Measurements from ENCODE around the gene PITPNB. TPM values are rescaled to one million over a fixed set of nuclear protein-coding genes. Genes with fewer than 3 reads are reported as not detected.
A peak's percentile ranks its signal among the peaks of the same experiment; 100 is the strongest.

PITPNB gene
- total RNA-seq, 1 donor from 2014 or later, result 51.3 TPM

DNA sequence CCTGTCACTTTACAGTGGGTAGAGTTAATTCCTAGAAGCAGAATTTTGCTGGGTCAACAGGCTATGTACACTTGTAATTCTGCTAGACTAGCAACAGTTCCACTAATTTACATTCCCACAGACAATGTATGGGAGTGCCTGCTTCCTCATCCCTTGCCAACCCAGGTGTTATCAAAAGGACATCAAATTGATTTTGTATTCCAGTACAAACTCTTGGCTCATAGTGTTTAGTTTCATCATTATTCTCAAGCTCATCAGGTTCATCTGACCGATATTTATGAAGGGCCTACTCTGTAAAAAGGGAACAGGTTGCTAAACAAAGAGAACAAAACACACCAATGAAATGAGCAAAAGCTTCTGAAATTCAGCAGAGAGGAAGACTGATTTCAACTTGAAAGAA is 30.7 kb downstream of the PITPNB start:
- Histone ChIP-seq H3K4me3 (no peak overlapping the region), H3K27ac (no peak overlapping the region), H3K36me3 (peaks cover 0 to 34% of the 10 kb centered on the region in 2 donors), H3K27me3 (no peaks in the 10 kb centered on the region), H3K9me3 (no peaks in the 10 kb centered on the region), H3K4me1 (peaks cover 20% of the 10 kb centered on the region)
- no peak for DNase-seq (ENCODE audit: extremely low spot score in 2 of 2)
- TF ChIP-seq POLR2A (IDR thresholded peaks at IDR 0.05) (no peak), POLR2AphosphoS5 (IDR thresholded peaks at IDR 0.05; ENCODE audit: insufficient read depth in 1 of 2, low read depth in 1 of 2) (no peak), CTCF (IDR thresholded peaks at IDR 0.05) (no peak)
- intact Hi-C loops (cut with DNase I), result loop anchor here (5.0 kb wide), 1 partner anchor 114 kb away; no protein-coding TSS in a partner anchor

DNA sequence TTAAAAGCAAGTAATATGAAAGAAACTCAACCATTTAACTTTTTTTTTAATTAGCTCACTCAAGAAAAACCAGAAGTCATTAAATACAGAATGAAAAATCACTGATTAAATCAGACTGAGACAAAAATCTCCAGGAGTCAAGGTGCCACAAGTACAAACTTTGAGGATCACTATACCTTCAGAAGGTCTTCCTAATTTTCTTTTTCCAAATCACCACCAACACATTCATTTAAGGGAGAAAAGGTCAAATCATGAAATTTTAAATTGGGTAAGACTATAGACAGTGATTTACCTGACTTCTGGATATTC is 32.3 kb downstream of the PITPNB start:
- H3K36me3 ChIP-seq, result peaks cover 0 to 31% of the 10 kb centered on the region in 2 donors
- DNase-seq (ENCODE audit: extremely low spot score in 2 of 2), result no peak
- no peak overlapping the region for H3K4me3 ChIP-seq
- no peaks in the 10 kb centered on the region for H3K27me3 ChIP-seq
- peaks cover 29% of the 10 kb centered on the region for H3K4me1 ChIP-seq
- intact Hi-C loops (cut with DNase I), result loop anchor here (5.0 kb wide), 1 partner anchor 116 kb away; no protein-coding TSS in a partner anchor
- no peak for TF ChIP-seq POLR2AphosphoS5 (IDR thresholded peaks at IDR 0.05; ENCODE audit: insufficient read depth in 1 of 2, low read depth in 1 of 2)
- no peak for TF ChIP-seq POLR2A (IDR thresholded peaks at IDR 0.05)
- no peak for TF ChIP-seq CTCF (IDR thresholded peaks at IDR 0.05)
- H3K9me3 ChIP-seq, result no peaks in the 10 kb centered on the region
- peak overlapping the region; percentile 42 for H3K27ac ChIP-seq

DNA sequence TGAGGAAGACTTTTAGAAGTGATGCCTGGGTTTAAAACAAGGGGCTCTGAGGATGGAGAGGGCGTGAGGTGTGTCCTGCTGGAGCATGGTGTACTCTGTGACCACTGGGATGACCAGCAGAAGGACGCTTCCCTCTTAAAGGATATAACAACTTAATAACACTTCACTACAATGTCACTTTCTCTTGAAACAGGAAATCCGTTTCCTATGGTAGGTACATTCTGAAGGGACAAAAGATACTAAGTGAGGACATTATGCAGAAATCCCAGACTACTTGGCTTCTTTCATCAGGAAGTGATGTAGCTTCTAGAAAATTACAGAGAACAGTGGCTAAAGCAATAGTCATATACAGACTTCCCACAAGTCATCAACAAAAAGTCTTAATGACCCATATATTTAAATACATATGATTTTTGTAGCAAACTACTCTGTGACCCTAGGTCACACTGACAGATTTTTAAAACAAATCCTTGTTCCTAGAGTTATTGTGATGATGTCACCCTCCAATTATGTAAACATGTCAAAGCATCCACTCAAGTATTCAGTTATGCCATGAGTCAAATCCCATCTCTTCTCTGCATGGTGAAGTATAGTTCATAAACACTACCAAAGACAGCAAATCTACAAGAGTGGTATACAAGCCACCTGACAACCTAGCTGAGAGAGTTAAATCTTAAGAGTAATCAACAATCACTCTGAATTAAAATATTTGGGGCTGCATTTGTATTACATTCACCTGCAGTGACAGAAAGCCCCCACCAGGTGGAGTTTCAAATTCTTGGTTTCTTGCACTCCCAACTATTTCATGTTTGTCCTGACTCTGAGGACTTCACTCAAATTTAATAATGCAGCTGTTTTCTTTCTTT is 32.8 kb downstream of the PITPNB start:
- TF ChIP-seq CTCF (IDR thresholded peaks at IDR 0.05) (peak; percentile 68 to 83 (median 74)), POLR2AphosphoS5 (IDR thresholded peaks at IDR 0.05; ENCODE audit: insufficient read depth in 1 of 2, low read depth in 1 of 2) (peak in 1 of 2 donors; percentile 21), POLR2A (IDR thresholded peaks at IDR 0.05) (no peak)
- H3K4me3 ChIP-seq, result no peak overlapping the region
- H3K9me3 ChIP-seq, result no peaks in the 10 kb centered on the region
- H3K36me3 ChIP-seq, result peaks cover 0 to 26% of the 10 kb centered on the region in 2 donors
- H3K27me3 ChIP-seq, result no peaks in the 10 kb centered on the region
- H3K4me1 ChIP-seq, result peaks cover 35% of the 10 kb centered on the region
- no peak for DNase-seq (ENCODE audit: extremely low spot score in 2 of 2)
- intact Hi-C loops (cut with DNase I), result loop anchor here (5.0 kb wide), 1 partner anchor 116 kb away; no protein-coding TSS in a partner anchor
- peak overlapping the region; percentile 42 for H3K27ac ChIP-seq

DNA sequence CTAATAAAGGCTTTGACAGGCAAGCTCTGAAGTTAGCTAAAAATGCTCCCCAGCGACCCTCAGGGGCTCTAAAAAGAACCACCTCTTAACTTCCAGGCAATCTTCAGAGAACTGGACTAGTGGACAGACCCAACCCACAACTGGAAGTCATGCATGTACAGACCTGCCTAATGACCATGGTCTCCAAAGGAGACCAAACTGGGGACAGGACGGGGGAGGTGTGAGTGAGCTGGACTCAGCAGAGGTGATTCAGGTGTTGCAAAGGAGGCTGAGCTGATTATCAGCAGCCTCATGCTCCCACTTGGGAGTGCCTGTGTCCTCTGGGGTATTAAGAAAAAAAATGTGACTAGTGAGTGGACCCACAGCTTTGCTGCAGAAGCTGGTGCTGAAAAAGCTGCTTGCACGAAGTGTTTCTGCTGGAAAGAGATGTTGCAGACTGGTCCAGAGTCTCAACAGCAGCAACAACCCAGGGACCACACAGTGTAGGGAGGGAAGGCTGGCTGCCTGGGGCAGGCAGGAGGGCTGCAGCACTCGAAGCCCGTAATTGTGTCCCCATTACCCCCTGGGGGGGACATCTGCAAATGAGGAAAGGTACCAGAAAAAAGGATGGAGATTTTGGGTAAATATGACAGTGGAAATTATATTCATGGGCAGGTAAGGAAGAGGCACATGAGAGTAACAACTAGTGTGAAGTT is 35.3 kb downstream of the PITPNB start:
- intact Hi-C loops (cut with DNase I), result no loop called here
- no peak for TF ChIP-seq CTCF (IDR thresholded peaks at IDR 0.05)
- TF ChIP-seq POLR2A (IDR thresholded peaks at IDR 0.05), result no peak
- no peak for TF ChIP-seq POLR2AphosphoS5 (IDR thresholded peaks at IDR 0.05; ENCODE audit: insufficient read depth in 1 of 2, low read depth in 1 of 2)
- peaks cover 49% of the 10 kb centered on the region for H3K4me1 ChIP-seq
- H3K36me3 ChIP-seq, result peaks cover 0 to 11% of the 10 kb centered on the region in 2 donors
- H3K27me3 ChIP-seq, result no peaks in the 10 kb centered on the region
- peak overlapping the region; percentile 77 for H3K27ac ChIP-seq
- H3K9me3 ChIP-seq, result no peaks in the 10 kb centered on the region
- H3K4me3 ChIP-seq, result no peak overlapping the region
- no peak for DNase-seq (ENCODE audit: extremely low spot score in 2 of 2)
